ENCODE data around the gene JAK3.
A peak's percentile ranks its signal among the peaks of the same experiment; 100 is the strongest.

Gene JAK3

GRCh38 chr19:17843908-17844490, 3.8 kb downstream of the JAK3 start:
- Histone ChIP-seq H2AFZ (ENCODE audit: low read depth, low read length) (no peak overlapping the region), H3K27ac (ENCODE audit: low read length, poor library complexity, severe bottlenecking) (no peak overlapping the region), H3K23ac (ENCODE audit: low read length in 2 of 2) (no peak overlapping the region), H2BK12ac (ENCODE audit: low read length in 2 of 2) (no peak overlapping the region), H3K9ac (ENCODE audit: low read length) (no peak overlapping the region), H3K36me3 (ENCODE audit: control insufficient read depth in 1 of 2, insufficient read depth in 2 of 2, low read depth in 1 of 2, low read length in 2 of 2) (no peaks in the 10 kb centered on the region), H3K4me1 (ENCODE audit: control insufficient read depth, insufficient read depth, low read depth, low read length) (peaks cover 22% of the 10 kb centered on the region), H3K14ac (ENCODE audit: low read length in 2 of 2) (no peak overlapping the region), H3K79me1 (replicated peaks; ENCODE audit: low read length, poor library complexity, severe bottlenecking) (no peaks in the 10 kb centered on the region), H3K18ac (ENCODE audit: low read depth in 1 of 2, low read length in 2 of 2) (no peak overlapping the region), H2BK120ac (ENCODE audit: low read depth, low read length) (no peak overlapping the region), H2AK5ac (ENCODE audit: low read length, severe bottlenecking) (no peak overlapping the region), H2BK15ac (ENCODE audit: low read depth, poor library complexity, severe bottlenecking) (no peak overlapping the region), H3K27me3 (ENCODE audit: control insufficient read depth in 1 of 2, insufficient read depth in 1 of 2, low read length in 2 of 2) (peaks cover 35 to 48% of the 10 kb centered on the region in 2 experiments), H4K91ac (ENCODE audit: low read length) (no peak overlapping the region), H3K4me2 (ENCODE audit: low read length, poor library complexity, severe bottlenecking) (no peak overlapping the region), H2BK5ac (ENCODE audit: low read depth, low read length, poor library complexity, severe bottlenecking) (no peak overlapping the region), H3K4me3 (ENCODE audit: insufficient read depth in 1 of 2, low read depth in 1 of 2, low read length in 2 of 2) (no peak overlapping the region), H4K8ac (ENCODE audit: low read length) (no peak overlapping the region), H3K9me3 (ENCODE audit: control insufficient read depth, low read length) (no peaks in the 10 kb centered on the region), H3K4ac (ENCODE audit: low read depth in 1 of 2, low read length in 2 of 2) (no peak overlapping the region)
- no peak for DNase-seq
- WGBS, result 89% methylated on average over 14 of the region's 14 CpGs

- H3K4ac ChIP-seq (ENCODE audit: low read depth in 1 of 2, low read length in 2 of 2), result no peak overlapping the region
- no peak overlapping the region for H4K8ac ChIP-seq (ENCODE audit: low read length)
- peaks cover 22% of the 10 kb centered on the region for H3K4me1 ChIP-seq (ENCODE audit: control insufficient read depth, insufficient read depth, low read depth, low read length)
- no peak overlapping the region for H3K18ac ChIP-seq (ENCODE audit: low read depth in 1 of 2, low read length in 2 of 2)
- H3K27ac ChIP-seq (ENCODE audit: low read length, poor library complexity, severe bottlenecking), result no peak overlapping the region
- no peak overlapping the region for H2AFZ ChIP-seq (ENCODE audit: low read depth, low read length)
- H2BK12ac ChIP-seq (ENCODE audit: low read length in 2 of 2), result no peak overlapping the region
- no peak overlapping the region for H3K4me3 ChIP-seq (ENCODE audit: insufficient read depth in 1 of 2, low read depth in 1 of 2, low read length in 2 of 2)
- no peak for DNase-seq
- H4K91ac ChIP-seq (ENCODE audit: low read length), result no peak overlapping the region
- no peak overlapping the region for H2AK5ac ChIP-seq (ENCODE audit: low read length, severe bottlenecking)
- H3K23ac ChIP-seq (ENCODE audit: low read length in 2 of 2), result no peak overlapping the region
- peaks cover 35 to 51% of the 10 kb centered on the region in 2 experiments for H3K27me3 ChIP-seq (ENCODE audit: control insufficient read depth in 1 of 2, insufficient read depth in 1 of 2, low read length in 2 of 2)
- H3K79me1 ChIP-seq (replicated peaks; ENCODE audit: low read length, poor library complexity, severe bottlenecking), result no peaks in the 10 kb centered on the region
- no peak overlapping the region for H2BK15ac ChIP-seq (ENCODE audit: low read depth, poor library complexity, severe bottlenecking)
- WGBS, result 84% methylated on average over 9 of the region's 9 CpGs
- H3K9ac ChIP-seq (ENCODE audit: low read length), result no peak overlapping the region
- no peak overlapping the region for H2BK5ac ChIP-seq (ENCODE audit: low read depth, low read length, poor library complexity, severe bottlenecking)
- H2BK120ac ChIP-seq (ENCODE audit: low read depth, low read length), result no peak overlapping the region
- no peaks in the 10 kb centered on the region for H3K9me3 ChIP-seq (ENCODE audit: control insufficient read depth, low read length)
- no peak overlapping the region for H3K4me2 ChIP-seq (ENCODE audit: low read length, poor library complexity, severe bottlenecking)
- no peak overlapping the region for H3K14ac ChIP-seq (ENCODE audit: low read length in 2 of 2)
- no peaks in the 10 kb centered on the region for H3K36me3 ChIP-seq (ENCODE audit: control insufficient read depth in 1 of 2, insufficient read depth in 2 of 2, low read depth in 1 of 2, low read length in 2 of 2)
These were observed 4.4 kb downstream of the JAK3 start for GRCh38 chr19:17843292-17843827.

GRCh38 chr19:17842663-17843291, 5.0 kb downstream of the JAK3 start:
- H4K8ac ChIP-seq (ENCODE audit: low read length), result no peak overlapping the region
- 77% methylated on average over 20 of the region's 20 CpGs for WGBS
- peak overlapping the region; percentile 62 for H3K4me2 ChIP-seq (ENCODE audit: low read length, poor library complexity, severe bottlenecking)
- peak overlapping the region in 1 of 2 experiments; percentile 76 for H2BK12ac ChIP-seq (ENCODE audit: low read length in 2 of 2)
- H3K18ac ChIP-seq (ENCODE audit: low read depth in 1 of 2, low read length in 2 of 2), result peak overlapping the region; percentile 8 to 31
- H2AFZ ChIP-seq (ENCODE audit: low read depth, low read length), result no peak overlapping the region
- no peak overlapping the region for H2BK15ac ChIP-seq (ENCODE audit: low read depth, poor library complexity, severe bottlenecking)
- no peak overlapping the region for H2BK5ac ChIP-seq (ENCODE audit: low read depth, low read length, poor library complexity, severe bottlenecking)
- no peaks in the 10 kb centered on the region for H3K79me1 ChIP-seq (replicated peaks; ENCODE audit: low read length, poor library complexity, severe bottlenecking)
- peak overlapping the region; percentile 64 for H4K91ac ChIP-seq (ENCODE audit: low read length)
- peak overlapping the region; percentile 53 for H3K9ac ChIP-seq (ENCODE audit: low read length)
- DNase-seq, result no peak
- no peak overlapping the region for H3K27ac ChIP-seq (ENCODE audit: low read length, poor library complexity, severe bottlenecking)
- H3K36me3 ChIP-seq (ENCODE audit: control insufficient read depth in 1 of 2, insufficient read depth in 2 of 2, low read depth in 1 of 2, low read length in 2 of 2), result no peaks in the 10 kb centered on the region
- H3K4me3 ChIP-seq (ENCODE audit: insufficient read depth in 1 of 2, low read depth in 1 of 2, low read length in 2 of 2), result peak overlapping the region; percentile 40 to 63
- peaks cover 20% of the 10 kb centered on the region for H3K4me1 ChIP-seq (ENCODE audit: control insufficient read depth, insufficient read depth, low read depth, low read length)
- H2AK5ac ChIP-seq (ENCODE audit: low read length, severe bottlenecking), result no peak overlapping the region
- no peak overlapping the region for H3K14ac ChIP-seq (ENCODE audit: low read length in 2 of 2)
- no peak overlapping the region for H3K4ac ChIP-seq (ENCODE audit: low read depth in 1 of 2, low read length in 2 of 2)
- no peak overlapping the region for H2BK120ac ChIP-seq (ENCODE audit: low read depth, low read length)
- H3K23ac ChIP-seq (ENCODE audit: low read length in 2 of 2), result no peak overlapping the region
- H3K9me3 ChIP-seq (ENCODE audit: control insufficient read depth, low read length), result no peaks in the 10 kb centered on the region
- peaks cover 37 to 51% of the 10 kb centered on the region in 2 experiments for H3K27me3 ChIP-seq (ENCODE audit: control insufficient read depth in 1 of 2, insufficient read depth in 1 of 2, low read length in 2 of 2)
